ENCODE results near the gene CACNG6. TPM values are rescaled to one million over a fixed set of nuclear protein-coding genes. Genes with fewer than 3 reads are reported as not detected.
A peak's percentile ranks its signal among the peaks of the same experiment; 100 is the strongest.

The CACNG6 gene
- total RNA-seq, 1 experiment from 2014 or later, result not detected

DNA sequence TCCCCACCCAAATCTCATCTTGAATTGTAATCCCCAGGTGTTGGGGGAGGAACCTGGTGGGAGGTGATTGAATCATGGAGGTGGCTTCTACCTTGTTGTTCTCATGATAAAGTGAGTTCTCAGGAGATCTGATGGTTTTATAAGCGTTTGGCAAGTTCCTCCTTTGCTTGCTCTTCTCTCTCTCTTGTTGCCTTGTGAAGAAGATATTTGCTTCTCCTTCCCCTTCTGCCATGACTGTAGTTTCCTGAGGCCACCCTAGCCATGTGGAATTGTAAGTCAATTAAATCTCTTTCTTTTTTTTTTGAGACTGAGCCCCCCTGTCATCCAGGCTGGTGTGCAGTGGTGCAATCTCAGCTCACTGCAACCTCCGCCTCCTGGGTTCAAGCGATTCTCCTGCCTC lies 37.9 kb downstream of the CACNG6 start:
- H3K27ac ChIP-seq (ENCODE audit: low read length), result no peak overlapping the region
- intact Hi-C loops (cut with micrococcal nuclease), result no loop called here
- H3K4me2 ChIP-seq (ENCODE audit: low read length), result no peak overlapping the region
- DNase-seq (no peak), ATAC-seq (no peak)
- peaks cover 23% of the 10 kb centered on the region for H3K4me1 ChIP-seq (ENCODE audit: insufficient read depth, low read length)
- no peak for TF ChIP-seq EZH2phosphoT487 (IDR thresholded peaks at IDR 0.05; ENCODE audit: borderline replicate concordance, low read length)
- TF ChIP-seq EZH2 (IDR thresholded peaks at IDR 0.05; ENCODE audit: low read length, unreplicated experiment), result no peak
- TF ChIP-seq, protein P1, sequence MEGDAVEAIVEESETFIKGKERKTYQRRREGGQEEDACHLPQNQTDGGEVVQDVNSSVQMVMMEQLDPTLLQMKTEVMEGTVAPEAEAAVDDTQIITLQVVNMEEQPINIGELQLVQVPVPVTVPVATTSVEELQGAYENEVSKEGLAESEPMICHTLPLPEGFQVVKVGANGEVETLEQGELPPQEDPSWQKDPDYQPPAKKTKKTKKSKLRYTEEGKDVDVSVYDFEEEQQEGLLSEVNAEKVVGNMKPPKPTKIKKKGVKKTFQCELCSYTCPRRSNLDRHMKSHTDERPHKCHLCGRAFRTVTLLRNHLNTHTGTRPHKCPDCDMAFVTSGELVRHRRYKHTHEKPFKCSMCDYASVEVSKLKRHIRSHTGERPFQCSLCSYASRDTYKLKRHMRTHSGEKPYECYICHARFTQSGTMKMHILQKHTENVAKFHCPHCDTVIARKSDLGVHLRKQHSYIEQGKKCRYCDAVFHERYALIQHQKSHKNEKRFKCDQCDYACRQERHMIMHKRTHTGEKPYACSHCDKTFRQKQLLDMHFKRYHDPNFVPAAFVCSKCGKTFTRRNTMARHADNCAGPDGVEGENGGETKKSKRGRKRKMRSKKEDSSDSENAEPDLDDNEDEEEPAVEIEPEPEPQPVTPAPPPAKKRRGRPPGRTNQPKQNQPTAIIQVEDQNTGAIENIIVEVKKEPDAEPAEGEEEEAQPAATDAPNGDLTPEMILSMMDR (conservative IDR thresholded peaks at IDR 0.05; ENCODE audit: low read depth, low read length), result no peak
- no peak overlapping the region for H3K4me3 ChIP-seq (ENCODE audit: low read length)
- H2AFZ ChIP-seq (ENCODE audit: low read length), result no peak overlapping the region
- H3K27me3 ChIP-seq (ENCODE audit: low read length), result no peaks in the 10 kb centered on the region
- H3K79me2 ChIP-seq (ENCODE audit: low read length), result no peaks in the 10 kb centered on the region
- H3K9ac ChIP-seq (ENCODE audit: low read length), result no peak overlapping the region
- no TSS peak for BruUV-seq (replicated peaks)
- H3K36me3 ChIP-seq (ENCODE audit: low read depth, low read length), result no peaks in the 10 kb centered on the region
- POLR2A ChIA-PET (ENCODE audit: unreplicated experiment), result no interaction called here
- CTCF ChIA-PET, result interaction anchor here (0.5 to 1.3 kb wide), 14 partner anchors 24 to 236 kb away, joined by 3 to 26 read pairs (median 6); partner anchors contain the start of genes CACNG6, MYADM and PRKCG
- H3F3A ChIP-seq (ENCODE audit: low read length, unreplicated experiment), result no peaks in the 10 kb centered on the region
- H4K20me1 ChIP-seq (ENCODE audit: low read length), result no peaks in the 10 kb centered on the region
- no peaks in the 10 kb centered on the region for H3K9me3 ChIP-seq (ENCODE audit: low read length)
- H3K9me2 ChIP-seq (replicated peaks; ENCODE audit: low read length), result no peaks in the 10 kb centered on the region

DNA sequence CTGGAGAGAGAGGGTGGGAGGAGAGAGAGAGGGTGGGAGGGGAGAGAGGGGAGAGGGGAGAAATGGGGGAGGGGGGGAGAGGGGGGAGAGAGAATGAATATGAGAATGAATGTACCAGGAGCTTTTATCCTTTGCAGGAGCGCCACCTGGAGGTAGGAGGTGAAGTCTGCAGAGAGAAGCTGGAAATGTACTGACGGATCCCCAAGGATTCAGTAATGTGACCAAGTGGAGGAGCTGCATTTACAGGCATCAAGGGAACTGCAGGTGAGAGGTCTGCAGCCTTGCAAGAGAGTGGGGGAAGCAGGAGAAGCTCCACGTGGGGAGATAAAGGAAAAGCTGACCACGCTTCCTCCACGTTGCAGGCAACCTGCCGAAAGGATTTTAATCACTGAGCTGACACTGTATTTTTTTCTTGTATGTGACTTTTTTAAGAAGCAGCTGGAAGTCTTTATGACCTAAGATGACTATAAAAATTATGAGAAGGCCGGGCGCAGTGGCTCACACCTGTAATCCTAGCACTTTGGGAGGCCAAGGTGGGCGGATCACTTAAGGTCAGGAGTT lies 38.6 kb downstream of the CACNG6 start:
- no peaks in the 10 kb centered on the region for H3F3A ChIP-seq (ENCODE audit: low read length, unreplicated experiment)
- peak overlapping the region; percentile 79 for H3K4me2 ChIP-seq (ENCODE audit: low read length)
- H3K4me3 ChIP-seq (ENCODE audit: low read length), result no peak overlapping the region
- peaks cover 21% of the 10 kb centered on the region for H3K4me1 ChIP-seq (ENCODE audit: insufficient read depth, low read length)
- no peak overlapping the region for H3K27ac ChIP-seq (ENCODE audit: low read length)
- no peaks in the 10 kb centered on the region for H4K20me1 ChIP-seq (ENCODE audit: low read length)
- H2AFZ ChIP-seq (ENCODE audit: low read length), result peak overlapping the region; percentile 25; the same call in 1 of the 2 replicates
- H3K79me2 ChIP-seq (ENCODE audit: low read length), result no peaks in the 10 kb centered on the region
- intact Hi-C loops (cut with micrococcal nuclease), result loop anchor here (1.0 to 2.0 kb wide), 2 partner anchors 49 to 188 kb away; no protein-coding TSS in a partner anchor
- H3K9me3 ChIP-seq (ENCODE audit: low read length), result no peaks in the 10 kb centered on the region
- DNase-seq (peak; percentile 94), ATAC-seq (peak; percentile 79)
- TF ChIP-seq, protein P1 (conservative IDR thresholded peaks at IDR 0.05; ENCODE audit: low read depth, low read length), result peak; percentile 80
- no peak for TF ChIP-seq EZH2phosphoT487 (IDR thresholded peaks at IDR 0.05; ENCODE audit: borderline replicate concordance, low read length)
- H3K9ac ChIP-seq (ENCODE audit: low read length), result no peak overlapping the region
- H3K36me3 ChIP-seq (ENCODE audit: low read depth, low read length), result no peaks in the 10 kb centered on the region
- H3K27me3 ChIP-seq (ENCODE audit: low read length), result no peaks in the 10 kb centered on the region
- BruUV-seq (replicated peaks), result no TSS peak
- ChIA-PET CTCF (interaction anchor here (0.5 to 1.3 kb wide), 29 partner anchors 8 to 835 kb away, joined by 3 to 26 read pairs (median 6); partner anchors contain the start of genes CACNG6, MYADM and PRKCG), POLR2A (ENCODE audit: unreplicated experiment) (interaction anchor here (0.5 to 0.8 kb wide), 3 partner anchors 50 to 164 kb away, joined by 3 to 8 read pairs (median 8); no protein-coding TSS in a partner anchor)
- H3K9me2 ChIP-seq (replicated peaks; ENCODE audit: low read length), result no peaks in the 10 kb centered on the region
